HepG2 (cell line): ENCODE measurements around the gene ARHGEF11.

Experiments used
- ATF2 ChIP-seq: sonication (generic); formaldehyde crosslinking; IDR thresholded peaks from 2 replicates; pipeline ENCODE4 v1.4.0; 2020; ENCODE audit warnings: missing genetic modification reagents
- MAX ChIP-seq: IDR thresholded peaks from 2 replicates; pipeline ENCODE4 v1.6.1; 2012; ENCODE audit warnings: inconsistent platforms
- NBN ChIP-seq: fragments of 450-650 bp; conservative IDR thresholded peaks from 2 replicates; pipeline ENCODE4 v1.6.1; 2017
- NR2C2 ChIP-seq: sonication (generic); formaldehyde crosslinking; IDR thresholded peaks from 2 replicates; pipeline ENCODE4 v1.4.0; 2020; ENCODE audit warnings: missing genetic modification reagents, mild to moderate bottlenecking, moderate library complexity, borderline replicate concordance
- POLR2A ChIP-seq, 2 experiments: IDR thresholded peaks; 2 replicates each; pipeline ENCODE4 v1.6.1; 2011; ENCODE audit warnings: low read depth in 2 of 2, low read length in 2 of 2, mild to moderate bottlenecking in 1 of 2, moderate library complexity in 1 of 2; ENCODE audit not compliant: insufficient read depth in 1 of 2
- TCF7 ChIP-seq: sonication (generic); IDR thresholded peaks from 2 replicates; pipeline ENCODE4 v1.6.1; 2016; ENCODE audit warnings: antibody characterized with exemption, low read depth
- ZFP41 ChIP-seq: sonication (generic); formaldehyde crosslinking; IDR thresholded peaks from 2 replicates; pipeline ENCODE4 v1.4.0; 2020; ENCODE audit warnings: mild to moderate bottlenecking, missing genetic modification reagents, borderline replicate concordance
- ZNF281 ChIP-seq: sonication (generic); formaldehyde crosslinking; IDR thresholded peaks from 2 replicates; pipeline ENCODE4 v1.4.0; 2020; ENCODE audit warnings: missing genetic modification reagents, borderline replicate concordance
- ZNF615 ChIP-seq: sonication (generic); formaldehyde crosslinking; IDR thresholded peaks from 2 replicates; pipeline ENCODE4 v1.5.0; 2020; ENCODE audit warnings: mild to moderate bottlenecking, missing genetic modification reagents, borderline replicate concordance
- ZSCAN5A ChIP-seq: sonication (generic); formaldehyde crosslinking; IDR thresholded peaks from 2 replicates; pipeline ENCODE4 v1.8.0; 2022; ENCODE audit warnings: mild to moderate bottlenecking, missing genetic modification reagents, borderline replicate concordance

GRCh38 chr1:156925154-156926010 is 120.2 kb downstream of the ARHGEF11 start:
- TF ChIP-seq NBN (no peak), ZNF281 (CRISPR knock-in tag) (no peak), ZSCAN5A (CRISPR knock-in tag) (no peak), MAX (no peak), ZFP41 (CRISPR knock-in tag) (no peak), ATF2 (CRISPR knock-in tag) (no peak), TCF7 (no peak), NR2C2 (CRISPR knock-in tag) (no peak), POLR2A (IDR thresholded peaks at IDR 0.05; ENCODE audit: insufficient read depth in 1 of 2, low read depth in 2 of 2, low read length in 2 of 2) (no peak), ZNF615 (CRISPR knock-in tag) (no peak)
